Measurements from ENCODE around the gene NSDHL.

DNA sequence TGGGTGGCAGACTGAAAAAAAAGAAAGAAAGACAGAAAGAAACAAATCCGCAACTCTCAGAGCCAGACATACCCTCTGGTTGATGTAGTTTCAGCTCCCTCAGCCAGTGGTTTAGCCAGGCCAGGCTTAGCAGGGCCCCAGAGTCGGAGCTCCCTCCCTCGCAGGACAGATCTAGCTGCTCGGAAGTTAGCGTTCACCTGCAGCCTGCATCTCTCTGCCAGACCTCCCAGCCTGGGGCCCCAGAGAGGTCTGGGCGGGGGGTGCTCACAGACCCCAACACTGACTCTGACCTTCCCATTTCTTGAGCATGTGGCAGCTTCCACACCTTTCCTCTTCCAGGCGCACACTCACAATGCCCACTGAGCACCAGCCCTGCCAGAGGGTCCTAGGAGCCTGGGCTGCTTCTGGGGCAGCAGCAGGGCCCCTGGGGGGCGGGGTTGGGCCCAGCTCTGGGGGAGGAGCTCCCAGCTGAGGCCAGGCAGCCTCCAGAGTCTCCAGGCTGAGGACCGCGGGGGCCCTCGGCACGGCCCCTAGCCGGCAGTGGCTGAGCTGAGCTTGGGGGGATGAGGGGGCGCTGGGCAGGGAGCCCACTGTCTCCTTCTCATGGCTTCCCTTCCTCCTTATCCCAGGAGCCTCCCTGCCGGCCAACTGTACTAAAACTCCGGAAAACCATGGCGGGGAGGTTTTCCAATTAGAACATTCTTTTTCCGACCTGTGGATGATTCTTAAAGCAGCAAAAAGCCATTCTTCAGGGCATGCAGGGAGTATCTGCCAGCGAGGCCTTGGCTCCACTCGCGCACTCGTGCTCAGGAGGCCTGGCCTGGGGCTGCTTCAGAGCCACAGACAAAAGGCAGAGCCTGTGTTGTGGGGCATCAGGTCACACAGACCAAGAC lies 62.4 kb downstream of the NSDHL start:
- TF ChIP-seq, protein P1, sequence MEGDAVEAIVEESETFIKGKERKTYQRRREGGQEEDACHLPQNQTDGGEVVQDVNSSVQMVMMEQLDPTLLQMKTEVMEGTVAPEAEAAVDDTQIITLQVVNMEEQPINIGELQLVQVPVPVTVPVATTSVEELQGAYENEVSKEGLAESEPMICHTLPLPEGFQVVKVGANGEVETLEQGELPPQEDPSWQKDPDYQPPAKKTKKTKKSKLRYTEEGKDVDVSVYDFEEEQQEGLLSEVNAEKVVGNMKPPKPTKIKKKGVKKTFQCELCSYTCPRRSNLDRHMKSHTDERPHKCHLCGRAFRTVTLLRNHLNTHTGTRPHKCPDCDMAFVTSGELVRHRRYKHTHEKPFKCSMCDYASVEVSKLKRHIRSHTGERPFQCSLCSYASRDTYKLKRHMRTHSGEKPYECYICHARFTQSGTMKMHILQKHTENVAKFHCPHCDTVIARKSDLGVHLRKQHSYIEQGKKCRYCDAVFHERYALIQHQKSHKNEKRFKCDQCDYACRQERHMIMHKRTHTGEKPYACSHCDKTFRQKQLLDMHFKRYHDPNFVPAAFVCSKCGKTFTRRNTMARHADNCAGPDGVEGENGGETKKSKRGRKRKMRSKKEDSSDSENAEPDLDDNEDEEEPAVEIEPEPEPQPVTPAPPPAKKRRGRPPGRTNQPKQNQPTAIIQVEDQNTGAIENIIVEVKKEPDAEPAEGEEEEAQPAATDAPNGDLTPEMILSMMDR (IDR thresholded peaks at IDR 0.05) = no peak
- no peak for TF ChIP-seq POLR2A (IDR thresholded peaks at IDR 0.05)

All from testis (tissue), 2 donors.